A549 (cell line): ENCODE results near the gene LRSAM1. TPM values are rescaled to one million over a fixed set of nuclear protein-coding genes. Genes with fewer than 3 reads are reported as not detected.

Experiments
- ATAC-seq, 2 experiments: fragments of 200-7000 bp in 1 of 2; fragments of >200 bp in 1 of 2; cut with Nextera tagmentation in 1 of 2; cut with Tn5 transposase in 1 of 2; 3 replicates each; pipeline versions ENCODE4 v1.8.0 to v1.9.1; 2018 to 2020; ENCODE audit warnings: mild to moderate bottlenecking in 1 of 2, moderate library complexity in 1 of 2
- CTCF ChIA-PET: fragments of 300-600 bp; sonication (Branson Sonifier 250); formaldehyde crosslinking; extraction: SDS; loops from one replicate; lab custom pipeline; 2021; ENCODE audit warnings: antibody characterized with exemption, inconsistent platforms; lab: Yijun Ruan, JAX
- POLR2A ChIA-PET: fragments of 350-600 bp; formaldehyde crosslinking; extraction: SDS; loops from one replicate; lab custom pipeline; 2021; ENCODE audit warnings: antibody characterized with exemption, inconsistent platforms; lab: Yijun Ruan, JAX
- DNase-seq, 2 experiments: peaks; one replicate each; pipeline versions ENCODE4 v3.0.0 to v3.0.0-alpha.2; 2011 to 2016; ENCODE audit warnings: low read depth in 1 of 2, low spot score in 1 of 2
- FAIRE-seq: peaks from 2 replicates; lab custom pipeline; 2011; peaks lifted over from hg19 to GRCh38; lab: Jason Lieb, UNC
- H3K27ac ChIP-seq, 2 experiments: fragments of >200 bp; sonication (Bioruptor Twin); formaldehyde crosslinking; 3 replicates each; pipeline ENCODE4 v1.5.1; 2016 to 2017
- H3K4me1 ChIP-seq: fragments of >200 bp; sonication (Bioruptor Twin); formaldehyde crosslinking; 3 replicates; pipeline ENCODE4 v1.6.1; 2016
- H3K4me2 ChIP-seq: fragments of >200 bp; sonication (Bioruptor Twin); formaldehyde crosslinking; 3 replicates; pipeline ENCODE4 v1.6.1; 2016
- H3K4me3 ChIP-seq: fragments of >200 bp; sonication (Bioruptor Twin); formaldehyde crosslinking; 3 replicates; pipeline ENCODE4 v1.5.1; 2016
- H3K9me3 ChIP-seq: fragments of >200 bp; sonication (Bioruptor Twin); formaldehyde crosslinking; 3 replicates; pipeline ENCODE4 v1.6.1; 2016
- CBX2 ChIP-seq: fragments of 200-600 bp; sonication (generic); IDR thresholded peaks from 2 replicates; pipeline ENCODE4 v1.6.1; 2016; ENCODE audit warnings: low read depth, mild to moderate bottlenecking, borderline replicate concordance
- CTCF ChIP-seq: fragments of >200 bp; sonication (Bioruptor Twin); formaldehyde crosslinking; IDR thresholded peaks from 3 replicates; pipeline ENCODE4 v1.5.1; 2016
- EHMT2 ChIP-seq: fragments of 200-600 bp; sonication (generic); IDR thresholded peaks from 2 replicates; pipeline ENCODE4 v1.6.1; 2016; ENCODE audit warnings: antibody characterized with exemption, low read depth, mild to moderate bottlenecking, moderate library complexity
- ELK1 ChIP-seq: fragments of 150-350 bp; IDR thresholded peaks from 2 replicates; pipeline ENCODE4 v1.6.1; 2014; ENCODE audit warnings: low read depth, mild to moderate bottlenecking, low read length
- EP300 ChIP-seq, 2 experiments: fragments of >200 bp; sonication (Bioruptor Twin); formaldehyde crosslinking; IDR thresholded peaks; 2 replicates in 1 of 2; 3 replicates in 1 of 2; pipeline ENCODE4 v1.6.1; 2016 to 2017
- ESRRA ChIP-seq: fragments of 150-350 bp; IDR thresholded peaks from 2 replicates; pipeline ENCODE4 v1.6.1; 2014; ENCODE audit warnings: mild to moderate bottlenecking, low read length, borderline replicate concordance
- FOSB ChIP-seq: fragments of 250-450 bp; sonication (Bioruptor Pico); IDR thresholded peaks from 2 replicates; pipeline ENCODE4 v1.5.0; 2020; ENCODE audit warnings: mild to moderate bottlenecking, moderate library complexity
- FOSL2 ChIP-seq, 2 experiments: fragments of 450-650 bp in 1 of 2; fragments of >200 bp in 1 of 2; sonication (Bioruptor Twin) in 1 of 2; formaldehyde crosslinking; IDR thresholded peaks; 2 replicates each; pipeline versions ENCODE4 v1.5.0 to v1.6.1; 2016 to 2020; ENCODE audit warnings: mild to moderate bottlenecking in 1 of 2, moderate library complexity in 1 of 2
- FOXS1 ChIP-seq: fragments of 250-450 bp; sonication (Bioruptor Pico); IDR thresholded peaks from 2 replicates; pipeline ENCODE4 v1.5.0; 2020; ENCODE audit warnings: mild to moderate bottlenecking, moderate library complexity
- GATA3 ChIP-seq: IDR thresholded peaks from 2 replicates; pipeline ENCODE4 v1.6.1; 2012; ENCODE audit warnings: borderline replicate concordance
- HEYL ChIP-seq: fragments of 250-450 bp; sonication (Bioruptor Pico); IDR thresholded peaks from 2 replicates; pipeline ENCODE4 v1.8.0; 2021; ENCODE audit warnings: mild to moderate bottlenecking, moderate library complexity
- JUN ChIP-seq, 2 experiments: fragments of >200 bp; sonication (Bioruptor Twin); formaldehyde crosslinking; IDR thresholded peaks; 2 replicates in 1 of 2; 3 replicates in 1 of 2; pipeline ENCODE4 v1.6.1; 2016 to 2017
- JUNB ChIP-seq: fragments of >200 bp; sonication (Bioruptor Twin); formaldehyde crosslinking; IDR thresholded peaks from 2 replicates; pipeline ENCODE4 v1.6.1; 2016
- KDM1A ChIP-seq: fragments of 200-600 bp; sonication (generic); IDR thresholded peaks from 2 replicates; pipeline ENCODE4 v1.6.1; 2016; ENCODE audit warnings: low read depth, mild to moderate bottlenecking
- MAZ ChIP-seq: fragments of 150-350 bp; IDR thresholded peaks from 2 replicates; pipeline ENCODE4 v1.6.1; 2014; ENCODE audit warnings: antibody characterized with exemption, low read depth, low read length, borderline replicate concordance
- RFX5 ChIP-seq: fragments of 450-650 bp; IDR thresholded peaks from 2 replicates; pipeline ENCODE4 v1.7.1; 2014; ENCODE audit warnings: antibody characterized with exemption, mild to moderate bottlenecking, moderate library complexity
- RNF2 ChIP-seq: fragments of 200-600 bp; sonication (generic); IDR thresholded peaks from 2 replicates; pipeline ENCODE4 v1.6.1; 2016; ENCODE audit warnings: low read depth, mild to moderate bottlenecking, antibody characterized with exemption, moderate library complexity, borderline replicate concordance
- SREBF2 ChIP-seq: fragments of 450-650 bp; IDR thresholded peaks from 2 replicates; pipeline ENCODE4 v1.6.1; 2014; ENCODE audit warnings: mild to moderate bottlenecking, moderate library complexity
- TP53 ChIP-seq: fragments of 250-450 bp; sonication (Bioruptor Pico); IDR thresholded peaks from 2 replicates; pipeline ENCODE4 v1.5.0; 2021; ENCODE audit warnings: mild to moderate bottlenecking, moderate library complexity
- ZNF302 ChIP-seq: fragments of 250-450 bp; sonication (Bioruptor Pico); IDR thresholded peaks from 2 replicates; pipeline ENCODE4 v1.9.0; 2021; ENCODE audit warnings: inconsistent platforms, mild to moderate bottlenecking, moderate library complexity
- WGBS: methylation state at CpG from one replicate; pipeline ENCODE4 v1.1.6; 2017; ENCODE audit errors: missing lambda C conversion rate; 5-methylcytosine and 5-hydroxymethylcytosine counted together
- polyA plus RNA-seq, 4 experiments: library from polyadenylated mRNA; depleted of rRNA in 3 of 4; stranded (reverse); fragments of >200 nt; fragmentation: RNase III in 1 of 4; extraction: RNeasy Plus Mini Kit Qiagen cat#74134 plus additional on column Dnase treatment in 1 of 4; gene quantifications; 2 replicates in 3 of 4; 3 replicates in 1 of 4; pipeline ENCODE4 v1.2.3, GENCODE V29; 2011 to 2017
- TF ChIP-seq, protein P1 (sequence below): fragments of 250-450 bp; sonication (Bioruptor Pico); IDR thresholded peaks from 2 replicates; pipeline ENCODE4 v1.5.0; 2020; ENCODE audit warnings: low read depth, mild to moderate bottlenecking, moderate library complexity
- TF ChIP-seq, protein P2 (sequence below): fragments of 250-450 bp; sonication (Bioruptor Pico); IDR thresholded peaks from 2 replicates; pipeline ENCODE4 v1.5.0; 2021; ENCODE audit warnings: mild to moderate bottlenecking, moderate library complexity, borderline replicate concordance

Gene LRSAM1
- polyA plus RNA-seq, 2 of the 4 experiments (the other 2 are of a cell fraction): 5.1 to 10.0 TPM

- TF ChIP-seq HEYL (CRISPR knock-in tag) (0 out of 2 replicates have a peak, but pooled peaks have one; percentile 35), SREBF2 (no peak), EHMT2 (no peak), CBX2 (no peak), FOXS1 (0 out of 2 replicates have a peak, but pooled peaks have one; percentile 19), RFX5 (no peak), MAZ (no peak), JUNB (no peak), JUN (IDR thresholded peaks at IDR 0.05) (no peak), ESRRA (no peak), CTCF (peak; percentile 38; the same call in 1 of the 3 replicates), ELK1 (no peak), FOSB (no peak), RNF2 (no peak)
- TF ChIP-seq, protein P1, sequence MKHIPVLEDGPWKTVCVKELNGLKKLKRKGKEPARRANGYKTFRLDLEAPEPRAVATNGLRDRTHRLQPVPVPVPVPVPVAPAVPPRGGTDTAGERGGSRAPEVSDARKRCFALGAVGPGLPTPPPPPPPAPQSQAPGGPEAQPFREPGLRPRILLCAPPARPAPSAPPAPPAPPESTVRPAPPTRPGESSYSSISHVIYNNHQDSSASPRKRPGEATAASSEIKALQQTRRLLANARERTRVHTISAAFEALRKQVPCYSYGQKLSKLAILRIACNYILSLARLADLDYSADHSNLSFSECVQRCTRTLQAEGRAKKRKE: no peak
- TF ChIP-seq, protein P2, sequence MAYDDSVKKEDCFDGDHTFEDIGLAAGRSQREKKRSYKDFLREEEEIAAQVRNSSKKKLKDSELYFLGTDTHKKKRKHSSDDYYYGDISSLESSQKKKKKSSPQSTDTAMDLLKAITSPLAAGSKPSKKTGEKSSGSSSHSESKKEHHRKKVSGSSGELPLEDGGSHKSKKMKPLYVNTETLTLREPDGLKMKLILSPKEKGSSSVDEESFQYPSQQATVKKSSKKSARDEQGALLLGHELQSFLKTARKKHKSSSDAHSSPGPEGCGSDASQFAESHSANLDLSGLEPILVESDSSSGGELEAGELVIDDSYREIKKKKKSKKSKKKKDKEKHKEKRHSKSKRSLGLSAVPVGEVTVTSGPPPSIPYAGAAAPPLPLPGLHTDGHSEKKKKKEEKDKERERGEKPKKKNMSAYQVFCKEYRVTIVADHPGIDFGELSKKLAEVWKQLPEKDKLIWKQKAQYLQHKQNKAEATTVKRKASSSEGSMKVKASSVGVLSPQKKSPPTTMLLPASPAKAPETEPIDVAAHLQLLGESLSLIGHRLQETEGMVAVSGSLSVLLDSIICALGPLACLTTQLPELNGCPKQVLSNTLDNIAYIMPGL: no peak
These were observed 72.1 kb downstream of the LRSAM1 start (continued) for GRCh38 chr9:127523312-127523851.

DNA sequence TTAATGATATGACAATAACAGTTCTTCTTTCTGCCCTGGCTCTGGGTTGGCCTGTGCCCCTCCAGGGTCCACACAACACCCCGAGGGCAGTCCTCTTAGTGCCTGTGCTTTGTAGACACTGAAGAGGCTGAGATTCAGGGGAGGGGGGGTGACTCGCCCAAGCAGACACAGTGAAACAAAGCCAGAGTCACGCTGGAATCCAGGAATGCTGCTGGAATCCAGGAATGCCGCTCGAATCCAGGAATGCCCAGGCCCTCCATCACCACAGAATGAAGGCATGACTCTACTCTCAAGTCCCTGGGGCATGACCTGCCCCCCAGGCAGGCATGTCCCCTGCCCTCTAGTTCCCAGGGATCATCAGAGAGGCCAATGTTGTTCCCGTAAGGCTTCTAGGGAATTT, 73.1 kb downstream of the LRSAM1 start:
- FAIRE-seq (no peak), DNase-seq (no peak), ATAC-seq (no peak; a peak in 1 of 6 replicates)
- no peak overlapping the region for H3K4me2 ChIP-seq
- TF ChIP-seq EP300 (IDR thresholded peaks at IDR 0.05) (peak in 1 of 2 experiments; percentile 39; a peak in 1 of 5 replicates), TP53 (CRISPR knock-in tag) (no peak), ZNF302 (no peak), FOSL2 (IDR thresholded peaks at IDR 0.05) (no peak), FOSL2 (CRISPR knock-in tag; IDR thresholded peaks at IDR 0.05) (peak; percentile 28; the same call in 1 of the 2 replicates), CTCF (no peak), KDM1A (no peak), GATA3 (0 out of 2 replicates have a peak, but pooled peaks have one; percentile 14)
- 83% methylated on average over 6 of the region's 6 CpGs for WGBS
- peaks cover 34% of the 10 kb centered on the region for H3K9me3 ChIP-seq
- H3K4me3 ChIP-seq: no peak overlapping the region
- CTCF ChIA-PET: interaction anchor here (1.0 to 36.3 kb wide), 12 partner anchors 10 to 65 kb away, joined by 3 to 821 read pairs (median 12); no protein-coding TSS in a partner anchor
- peaks cover 43% of the 10 kb centered on the region for H3K4me1 ChIP-seq
- POLR2A ChIA-PET: no interaction called here
- H3K27ac ChIP-seq: peak overlapping the region; percentile 32 to 77; a peak in 4 of 6 replicates
